Ammon's horn (tissue), 1 donor: ENCODE data around the gene SMARCD1.
"Not testable (repeated sequence)": the region's sequence is repeated elsewhere in the genome, so short reads cannot be mapped to it uniquely, and the experiment has no call there.

Source experiments
- DNase-seq: peaks from one replicate; pipeline ENCODE4 v3.0.0-alpha.2; 2016; ENCODE audit warnings: low spot score

SMARCD1 gene

GRCh38 chr12:50077099-50077498 lies 8.0 kb upstream of the SMARCD1 start:
- DNase-seq, result no peak

- no peak for DNase-seq
Observed at GRCh38 chr12:50078281-50078680, 6.9 kb upstream of the SMARCD1 start.

- no peak for DNase-seq
Observed at GRCh38 chr12:50079771-50080170, 5.4 kb upstream of the SMARCD1 start.

GRCh38 chr12:50081096-50081808 lies 3.9 kb upstream of the SMARCD1 start:
- DNase-seq, result no peak

GRCh38 chr12:50082644-50083043 lies 2.5 kb upstream of the SMARCD1 start:
- no peak for DNase-seq

- DNase-seq, result no peak
Observed at GRCh38 chr12:50083301-50083700, 1.8 kb upstream of the SMARCD1 start.

- DNase-seq, result not testable (repeated sequence)
Observed at GRCh38 chr12:50084409-50084774, 750 bp upstream of the SMARCD1 start.

- no peak for DNase-seq
Observed at GRCh38 chr12:50085615-50086072, 502 bp downstream of the SMARCD1 start.

- no peak for DNase-seq
Observed at GRCh38 chr12:50086148-50086547, 1.0 kb downstream of the SMARCD1 start.

GRCh38 chr12:50087151-50087550 lies 2.0 kb downstream of the SMARCD1 start:
- no peak for DNase-seq

- no peak for DNase-seq
Observed at GRCh38 chr12:50087995-50088394, 2.9 kb downstream of the SMARCD1 start.

- DNase-seq, result peak; percentile 63
Observed at GRCh38 chr12:50088577-50089335, 3.6 kb downstream of the SMARCD1 start.

GRCh38 chr12:50089730-50090129 lies 4.6 kb downstream of the SMARCD1 start:
- no peak for DNase-seq

- DNase-seq, result no peak
Observed at GRCh38 chr12:50090391-50090790, 5.2 kb downstream of the SMARCD1 start.

GRCh38 chr12:50097952-50098351 lies 12.8 kb downstream of the SMARCD1 start:
- no peak for DNase-seq

- no peak for DNase-seq
Observed at GRCh38 chr12:50099302-50100008, 14.3 kb downstream of the SMARCD1 start.

- DNase-seq, result no peak
Observed at GRCh38 chr12:50100561-50100960, 15.4 kb downstream of the SMARCD1 start.

GRCh38 chr12:50101663-50102062 lies 16.5 kb downstream of the SMARCD1 start:
- no peak for DNase-seq

GRCh38 chr12:50102131-50102531 lies 17.0 kb downstream of the SMARCD1 start:
- peak; percentile 85 for DNase-seq

GRCh38 chr12:50102646-50103309 lies 17.6 kb downstream of the SMARCD1 start:
- DNase-seq, result no peak

- DNase-seq, result no peak
Observed at GRCh38 chr12:50103351-50103750, 18.2 kb downstream of the SMARCD1 start.

GRCh38 chr12:50103767-50104321 lies 18.7 kb downstream of the SMARCD1 start, which contains the start of gene GPD1:
Gene GPD1 (plus strand): TSS chr12:50104008. CDS start chr12:50104051, 43 bp downstream.
- peak; percentile 85 for DNase-seq
